Panc1 (cell line): ENCODE measurements around the gene TMEM247. TPM values are rescaled to one million over a fixed set of nuclear protein-coding genes. Genes with fewer than 3 reads are reported as not detected.

ENCODE experiments used
- ATAC-seq: fragments of 200-7000 bp; cut with Tn5 transposase; 2 replicates; pipeline ENCODE4 v1.9.1; 2020; ENCODE audit warnings: mild to moderate bottlenecking, moderate library complexity
- BruUV-seq: library from RNA; stranded (reverse); fragments of 400-500 nt; replicated peaks from 2 replicates; lab custom pipeline; 2021; lab: Mats Ljungman, UMichigan
- CTCF ChIA-PET: fragments of 300-600 bp; sonication (Branson Sonifier 250); formaldehyde crosslinking; loops from one replicate; lab custom pipeline; 2022; ENCODE audit warnings: antibody characterized with exemption; lab: Charles Lee
- POLR2A ChIA-PET: fragments of 300-600 bp; sonication (Branson Sonifier 250); formaldehyde crosslinking; loops from one replicate; lab custom pipeline; 2022; ENCODE audit warnings: antibody characterized with exemption; lab: Charles Lee
- DNase-seq: peaks from one replicate; pipeline ENCODE4 v3.0.0-alpha.2; 2010; ENCODE audit warnings: low read depth, low spot score
- H3K27ac ChIP-seq: 2 replicates; pipeline ENCODE4 v1.5.1; 2011; ENCODE audit warnings: mild to moderate bottlenecking, low read length, inconsistent platforms
- H3K27me3 ChIP-seq: fragments of 200-500 bp; sonication (Bioruptor generic); 2 replicates; pipeline ENCODE4 v1.6.0; 2014; ENCODE audit warnings: low read length, inconsistent platforms; ENCODE audit not compliant: control insufficient read depth, insufficient read depth
- H3K36me3 ChIP-seq: fragments of 200-500 bp; sonication (Bioruptor generic); 2 replicates; pipeline ENCODE4 v1.5.1; 2014; ENCODE audit warnings: inconsistent platforms, mild to moderate bottlenecking, low read length, moderate library complexity; ENCODE audit not compliant: control insufficient read depth, insufficient read depth
- H3K4me1 ChIP-seq: 2 replicates; pipeline ENCODE4 v1.5.1; 2011; ENCODE audit warnings: inconsistent platforms, mild to moderate bottlenecking, low read length, moderate library complexity; ENCODE audit not compliant: control insufficient read depth, insufficient read depth
- H3K4me3 ChIP-seq, 2 experiments: 2 replicates each; pipeline ENCODE4 v1.5.1; 2011 to 2012; ENCODE audit warnings: low read depth in 2 of 2, low read length in 2 of 2, mild to moderate bottlenecking in 2 of 2, inconsistent platforms in 1 of 2, moderate library complexity in 1 of 2
- H3K9me3 ChIP-seq: fragments of 200-500 bp; sonication (Bioruptor generic); 2 replicates; pipeline ENCODE4 v1.5.1; 2014; ENCODE audit warnings: low read depth, mild to moderate bottlenecking, inconsistent platforms, low read length, moderate library complexity; ENCODE audit not compliant: control insufficient read depth, insufficient read depth
- CTCF ChIP-seq: fragments of 450-650 bp; IDR thresholded peaks from 2 replicates; pipeline ENCODE4 v1.5.1; 2017; ENCODE audit warnings: mild to moderate bottlenecking
- POLR2AphosphoS5 ChIP-seq: IDR thresholded peaks from 2 replicates; pipeline ENCODE4 v1.6.1; 2012; ENCODE audit warnings: mild to moderate bottlenecking, low read depth, low read length, moderate library complexity
- REST ChIP-seq, 2 experiments: IDR thresholded peaks; 2 replicates each; pipeline ENCODE4 v1.6.1; 2011 to 2012; ENCODE audit warnings: low read depth in 2 of 2, control low read depth in 1 of 2, low read length in 1 of 2, mild to moderate bottlenecking in 1 of 2, moderate library complexity in 1 of 2; ENCODE audit not compliant: insufficient read depth in 1 of 2
- SIN3A ChIP-seq: IDR thresholded peaks from 2 replicates; pipeline ENCODE4 v1.6.1; 2012; ENCODE audit warnings: low read depth, mild to moderate bottlenecking, low read length, moderate library complexity, borderline replicate concordance; ENCODE audit not compliant: insufficient read depth
- TCF7L2 ChIP-seq: IDR thresholded peaks from 2 replicates; pipeline ENCODE4 v1.6.1; 2011; ENCODE audit warnings: mild to moderate bottlenecking, low read depth, low read length, inconsistent platforms
- in situ Hi-C: cut with HindIII; loops from 2 replicates; pipeline ENCODE4 v1.10.0; 2016; ENCODE audit warnings: low sequenced_read_pairs, low pct_unique_long_range_greater_than_20kb
- intact Hi-C: fragments of 100-400 bp; cut with micrococcal nuclease; formaldehyde crosslinking; loops from one replicate; pipeline ENCODE4 v1.10.0; 2022; ENCODE audit not compliant: unreplicated experiment
- total RNA-seq: library from RNA; stranded (reverse); gene quantifications from one replicate; pipeline ENCODE4 v1.2.1, GENCODE V29; 2021; ENCODE audit not compliant: unreplicated experiment

TMEM247 gene
- total RNA-seq, 1 experiment from 2014 or later: not detected

- no peaks in the 10 kb centered on the region for H3K4me1 ChIP-seq
- no peak overlapping the region for H3K27ac ChIP-seq
- TF ChIP-seq SIN3A: no peak
- no peak for TF ChIP-seq POLR2AphosphoS5
- no peak for TF ChIP-seq REST (IDR thresholded peaks at IDR 0.05; ENCODE audit: insufficient read depth in 1 of 2, low read depth in 2 of 2, low read length in 1 of 2)
- no peak for TF ChIP-seq TCF7L2
- TF ChIP-seq CTCF: no peak
- H3K36me3 ChIP-seq: no peaks in the 10 kb centered on the region
- no TSS peak for BruUV-seq
- CTCF ChIA-PET: no interaction called here
- intact Hi-C loops (no loop called here), in situ Hi-C loops (no loop called here)
- no peaks in the 10 kb centered on the region for H3K27me3 ChIP-seq
- POLR2A ChIA-PET: no interaction called here
- ATAC-seq (no peak), DNase-seq (no peak)
- no peak overlapping the region for H3K4me3 ChIP-seq
- H3K9me3 ChIP-seq: no peaks in the 10 kb centered on the region
These were observed 12.9 kb downstream of the TMEM247 start for GRCh38 chr2:46492301-46492700.

GRCh38 chr2:46493241-46493970 lies 14.0 kb downstream of the TMEM247 start:
- Histone ChIP-seq H3K9me3 (no peaks in the 10 kb centered on the region), H3K36me3 (no peaks in the 10 kb centered on the region), H3K4me3 (no peak overlapping the region), H3K27ac (no peak overlapping the region), H3K4me1 (no peaks in the 10 kb centered on the region), H3K27me3 (peaks cover 2% of the 10 kb centered on the region)
- no peak for ATAC-seq
- TF ChIP-seq CTCF: no peak
- TF ChIP-seq POLR2AphosphoS5: no peak
- TF ChIP-seq REST (IDR thresholded peaks at IDR 0.05; ENCODE audit: insufficient read depth in 1 of 2, low read depth in 2 of 2, low read length in 1 of 2): no peak
- CTCF ChIA-PET: no interaction called here
- DNase-seq: no peak
- POLR2A ChIA-PET: no interaction called here
- no TSS peak for BruUV-seq
- in situ Hi-C loops: no loop called here
- intact Hi-C loops: no loop called here
